Naive thymus-derived CD4-positive, alpha-beta T cell (primary cell): ENCODE measurements around the gene HSPH1. TPM values are rescaled to one million over a fixed set of nuclear protein-coding genes. Genes with fewer than 3 reads are reported as not detected.
A peak's percentile ranks its signal among the peaks of the same experiment; 100 is the strongest.

Experiments
- ATAC-seq: fragments of 150-1000 bp; cut with Tn5 transposase; 2 replicates; pipeline ENCODE4 v1.10.0; 2021; ENCODE audit warnings: mild to moderate bottlenecking, moderate library complexity
- CTCF ChIA-PET: fragments of 350-600 bp; sonication (Branson Sonifier 250); formaldehyde crosslinking; loops from one replicate; lab custom pipeline; 2021; ENCODE audit warnings: antibody characterized with exemption; lab: Charles Lee
- POLR2A ChIA-PET: fragments of 350-600 bp; sonication (Branson Sonifier 250); formaldehyde crosslinking; loops from one replicate; lab custom pipeline; 2021; ENCODE audit warnings: antibody characterized with exemption, inconsistent platforms; lab: Charles Lee
- DNase-seq, 9 donors: peaks; one replicate each; pipeline versions ENCODE4 v3.0.0 to v3.0.0-alpha.2; 2020 to 2022; ENCODE audit warnings: mixed read lengths in 1 of 9
- H3K27ac ChIP-seq: one replicate; pipeline ENCODE4 v1.7.0; 2013; ENCODE audit warnings: mild to moderate bottlenecking, low read depth, low read length, moderate library complexity
- H3K27me3 ChIP-seq, 2 donors: one replicate each; pipeline ENCODE4 v1.7.0; 2013; ENCODE audit warnings: low read length in 2 of 2, mild to moderate bottlenecking in 2 of 2, moderate library complexity in 2 of 2; ENCODE audit not compliant: control insufficient read depth in 2 of 2, insufficient read depth in 2 of 2
- H3K36me3 ChIP-seq, 3 experiments: 1 replicate in 2 of 3; 2 replicates in 1 of 3; pipeline ENCODE4 v1.7.0; 2013; ENCODE audit warnings: low read length in 3 of 3, mild to moderate bottlenecking in 3 of 3, moderate library complexity in 1 of 3; ENCODE audit not compliant: insufficient read depth in 3 of 3, control insufficient read depth in 2 of 3
- H3K4me1 ChIP-seq, 2 donors: one replicate each; pipeline ENCODE4 v1.7.0; 2013; ENCODE audit warnings: low read length in 2 of 2, mild to moderate bottlenecking in 2 of 2, moderate library complexity in 1 of 2; ENCODE audit not compliant: control insufficient read depth in 2 of 2, insufficient read depth in 2 of 2
- H3K4me3 ChIP-seq: 2 replicates; pipeline ENCODE4 v1.7.0; 2013; ENCODE audit warnings: mild to moderate bottlenecking, low read length
- H3K9me3 ChIP-seq, 3 experiments: 1 replicate in 2 of 3; 2 replicates in 1 of 3; pipeline ENCODE4 v1.7.0; 2013; ENCODE audit warnings: low read length in 3 of 3; ENCODE audit not compliant: control insufficient read depth in 2 of 3
- H3K27ac Mint-ChIP-seq, 9 donors: one replicate each; pipeline ENCODE4 v1.8.0; 2020 to 2022; ENCODE audit warnings: mixed read lengths in 9 of 9, mild to moderate bottlenecking in 8 of 9, moderate library complexity in 5 of 9, inconsistent platforms in 2 of 9
- H3K27me3 Mint-ChIP-seq, 5 donors: one replicate each; pipeline ENCODE4 v1.8.0; 2021 to 2022; ENCODE audit warnings: mixed read lengths in 5 of 5, mild to moderate bottlenecking in 1 of 5
- H3K36me3 Mint-ChIP-seq, 5 donors: one replicate each; pipeline ENCODE4 v1.8.0; 2020 to 2022; ENCODE audit warnings: mixed read lengths in 5 of 5, mild to moderate bottlenecking in 3 of 5, inconsistent platforms in 1 of 5
- H3K4me1 Mint-ChIP-seq, 7 donors: one replicate each; pipeline ENCODE4 v1.8.0; 2020 to 2022; ENCODE audit warnings: mixed read lengths in 7 of 7, mild to moderate bottlenecking in 3 of 7, inconsistent platforms in 1 of 7
- H3K4me3 Mint-ChIP-seq, 10 donors: one replicate each; pipeline ENCODE4 v1.8.0; 2020 to 2022; ENCODE audit warnings: mild to moderate bottlenecking in 10 of 10, mixed read lengths in 10 of 10, moderate library complexity in 6 of 10, inconsistent platforms in 2 of 10
- H3K9me3 Mint-ChIP-seq, 11 donors: one replicate each; pipeline ENCODE4 v1.8.0; 2020 to 2022; ENCODE audit warnings: mixed read lengths in 11 of 11, mild to moderate bottlenecking in 4 of 11, inconsistent platforms in 1 of 11, moderate library complexity in 1 of 11
- intact Hi-C, 2 donors: fragments of 100-400 bp; cut with micrococcal nuclease; formaldehyde crosslinking; loops; one replicate each; pipeline ENCODE4 v1.15.1; 2023
- polyA plus RNA-seq, 2 donors: library from polyadenylated mRNA; unstranded; fragments of 300-500 nt; fragmentation: Illumina TruSeq; gene quantifications; one replicate each; pipeline ENCODE4 v1.2.3, GENCODE V29; 2021
- total RNA-seq, 6 experiments: library from RNA in 5 of 6; stranded (reverse) in 5 of 6; gene quantifications; 1 replicate in 5 of 6; 2 replicates in 1 of 6; pipeline ENCODE4 v1.2.3 and lab custom pipeline; 2021 to 2026

HSPH1 gene
- total and polyA plus RNA-seq, 7 experiments from 2014 or later: 36.6 to 154 (median 73.1) TPM

GRCh38 chr13:31151837-31152236 is 9.9 kb downstream of the HSPH1 start:
- H3K36me3 Mint-ChIP-seq: peaks cover 26 to 60% (median 42%) of the 10 kb centered on the region in 5 donors
- H3K27me3 ChIP-seq: no peaks in the 10 kb centered on the region
- H3K4me3 Mint-ChIP-seq: no peak overlapping the region
- ATAC-seq (no peak), DNase-seq (no peak)
- peaks cover 31 to 69% (median 64%) of the 10 kb centered on the region in 3 experiments for H3K36me3 ChIP-seq
- H3K27me3 Mint-ChIP-seq: no peaks in the 10 kb centered on the region
- H3K9me3 Mint-ChIP-seq: no peaks in the 10 kb centered on the region
- H3K4me1 ChIP-seq: no peaks in the 10 kb centered on the region
- no peaks in the 10 kb centered on the region for H3K9me3 ChIP-seq
- POLR2A ChIA-PET: interaction anchor here (1.6 kb wide), 1 partner anchor 48 kb away, joined by 4 read pairs; the partner anchor contains the start of gene B3GLCT
- CTCF ChIA-PET: no interaction called here
- H3K27ac Mint-ChIP-seq: no peak overlapping the region
- H3K4me1 Mint-ChIP-seq: peaks cover 12 to 29% (median 21%) of the 10 kb centered on the region in 7 donors
- intact Hi-C loops: loop anchor here in 1 of 2 donors (2.0 kb wide), 1 partner anchor 17 kb away; no protein-coding TSS in a partner anchor
- H3K27ac ChIP-seq: no peak overlapping the region
- H3K4me3 ChIP-seq: no peak overlapping the region

DNA sequence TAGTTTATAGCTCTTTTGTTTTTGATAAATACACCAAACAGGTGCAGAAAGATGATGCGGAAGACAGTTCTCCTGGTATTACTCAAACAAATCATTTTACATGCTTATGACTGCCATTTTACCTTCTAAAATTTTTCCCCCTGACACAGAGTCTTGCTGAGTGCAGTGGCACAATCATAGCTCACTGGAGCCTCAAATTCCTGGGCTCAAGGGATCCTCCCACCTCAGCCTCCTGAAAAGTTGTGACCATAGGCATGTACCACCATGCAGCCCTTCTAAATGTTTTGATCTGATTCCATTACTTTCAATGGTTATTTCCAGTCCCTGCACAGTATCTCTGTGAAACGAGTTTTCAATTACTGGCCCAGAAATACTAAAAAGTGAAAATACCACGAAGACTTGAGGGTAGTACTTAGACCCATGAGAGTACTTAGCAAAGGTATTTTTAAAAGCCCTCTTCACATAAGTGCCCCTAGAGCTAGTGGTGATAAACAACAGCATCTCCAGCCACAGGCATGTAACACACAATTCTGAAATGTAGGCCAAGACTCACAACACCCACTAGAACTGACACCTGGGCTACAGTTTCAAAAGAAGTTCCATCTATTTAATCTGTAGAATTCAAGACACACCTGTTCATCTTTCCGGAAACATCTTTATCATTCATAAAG is 11.3 kb downstream of the HSPH1 start:
- peaks cover 12 to 30% (median 23%) of the 10 kb centered on the region in 7 donors for H3K4me1 Mint-ChIP-seq
- H3K9me3 Mint-ChIP-seq: no peaks in the 10 kb centered on the region
- H3K9me3 ChIP-seq: no peaks in the 10 kb centered on the region
- ChIA-PET CTCF (no interaction called here), POLR2A (interaction anchor here (1.3 kb wide), 1 partner anchor 11 kb away, joined by 3 read pairs; no protein-coding TSS in a partner anchor)
- peaks cover 26 to 66% (median 46%) of the 10 kb centered on the region in 5 donors for H3K36me3 Mint-ChIP-seq
- peak overlapping the region in 7 of 9 donors; percentile 4 to 68 (median 15) for H3K27ac Mint-ChIP-seq
- no peaks in the 10 kb centered on the region for H3K4me1 ChIP-seq
- DNase-seq (no peak), ATAC-seq (no peak)
- H3K36me3 ChIP-seq: peaks cover 33 to 79% (median 66%) of the 10 kb centered on the region in 3 experiments
- no peaks in the 10 kb centered on the region for H3K27me3 Mint-ChIP-seq
- no peaks in the 10 kb centered on the region for H3K27me3 ChIP-seq
- no peak overlapping the region for H3K27ac ChIP-seq
- no peak overlapping the region for H3K4me3 Mint-ChIP-seq
- no peak overlapping the region for H3K4me3 ChIP-seq
- intact Hi-C loops: no loop called here

GRCh38 chr13:31149604-31150003 is 12.1 kb downstream of the HSPH1 start:
- no peaks in the 10 kb centered on the region for H3K4me1 ChIP-seq
- Mint-ChIP-seq H3K36me3 (peaks cover 30 to 68% (median 49%) of the 10 kb centered on the region in 5 donors), H3K27me3 (no peaks in the 10 kb centered on the region), H3K4me1 (peaks cover 9 to 35% (median 29%) of the 10 kb centered on the region in 7 donors), H3K4me3 (no peak overlapping the region), H3K9me3 (peaks cover 0 to 1% (median 0%) of the 10 kb centered on the region in 11 donors), H3K27ac (peak overlapping the region in 4 of 9 donors; percentile 15 to 68 (median 32))
- no peak overlapping the region for H3K4me3 ChIP-seq
- H3K27me3 ChIP-seq: no peaks in the 10 kb centered on the region
- H3K36me3 ChIP-seq: peaks cover 35 to 82% (median 74%) of the 10 kb centered on the region in 3 experiments
- H3K27ac ChIP-seq: no peak overlapping the region
- CTCF ChIA-PET: interaction anchor here (0.6 kb wide), 1 partner anchor 51 kb away, joined by 3 read pairs; no protein-coding TSS in a partner anchor
- ATAC-seq (no peak), DNase-seq (no peak)
- POLR2A ChIA-PET: interaction anchor here (1.3 kb wide), 1 partner anchor 10 kb away, joined by 3 read pairs; no protein-coding TSS in a partner anchor
- H3K9me3 ChIP-seq: no peaks in the 10 kb centered on the region
- intact Hi-C loops: no loop called here

GRCh38 chr13:31145417-31145816 is 16.3 kb downstream of the HSPH1 start:
- CTCF ChIA-PET: no interaction called here
- Histone ChIP-seq H3K4me3 (no peak overlapping the region), H3K9me3 (no peaks in the 10 kb centered on the region), H3K27ac (no peak overlapping the region), H3K4me1 (no peaks in the 10 kb centered on the region), H3K36me3 (peaks cover 39 to 86% (median 52%) of the 10 kb centered on the region in 3 experiments), H3K27me3 (no peaks in the 10 kb centered on the region)
- peaks cover 34 to 68% (median 53%) of the 10 kb centered on the region in 5 donors for H3K36me3 Mint-ChIP-seq
- intact Hi-C loops: no loop called here
- DNase-seq (no peak), ATAC-seq (no peak)
- H3K27me3 Mint-ChIP-seq: no peaks in the 10 kb centered on the region
- POLR2A ChIA-PET: no interaction called here
- H3K27ac Mint-ChIP-seq: peak overlapping the region in 1 of 9 donors; percentile 20
- H3K4me1 Mint-ChIP-seq: peaks cover 12 to 41% (median 28%) of the 10 kb centered on the region in 7 donors
- no peak overlapping the region for H3K4me3 Mint-ChIP-seq
- peaks cover 0 to 1% (median 0%) of the 10 kb centered on the region in 11 donors for H3K9me3 Mint-ChIP-seq

GRCh38 chr13:31138515-31138914 is 23.2 kb downstream of the HSPH1 start:
- H3K4me1 Mint-ChIP-seq: peaks cover 0 to 31% (median 26%) of the 10 kb centered on the region in 7 donors
- ChIA-PET CTCF (interaction anchor here (0.6 kb wide), 1 partner anchor 1248 kb away, joined by 3 read pairs; no protein-coding TSS in a partner anchor), POLR2A (interaction anchor here (0.6 to 0.7 kb wide), 2 partner anchors 18 to 23 kb away, joined by 3 read pairs; no protein-coding TSS in a partner anchor)

DNA sequence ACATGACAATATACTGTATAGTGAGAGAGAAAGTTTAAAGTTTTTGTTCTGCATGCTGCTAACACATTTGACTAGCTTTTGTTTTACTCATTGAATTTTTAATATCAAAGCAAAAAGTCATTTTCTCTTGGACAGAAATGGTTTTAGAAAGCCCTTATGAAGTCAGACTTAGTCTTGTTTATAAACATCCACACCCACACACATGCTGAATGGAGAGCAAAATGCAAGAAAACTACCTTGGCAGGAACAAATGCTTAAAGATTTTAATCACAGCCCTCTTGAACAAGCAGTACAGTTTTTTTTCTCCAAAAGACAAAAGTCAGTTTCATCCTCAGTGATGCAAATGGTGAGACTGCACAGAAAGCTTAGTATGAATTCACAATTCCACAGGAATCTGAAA is 25.0 kb downstream of the HSPH1 start:
- peaks cover 0 to 44% (median 25%) of the 10 kb centered on the region in 7 donors for H3K4me1 Mint-ChIP-seq
- no peaks in the 10 kb centered on the region for H3K9me3 ChIP-seq
- peak overlapping the region in 7 of 9 donors; percentile 6 to 65 (median 43) for H3K27ac Mint-ChIP-seq
- intact Hi-C loops: loop anchor here in 1 of 2 donors (10.0 kb wide), 1 partner anchor 92 kb away; no protein-coding TSS in a partner anchor
- H3K27me3 Mint-ChIP-seq: no peaks in the 10 kb centered on the region
- ChIA-PET CTCF (no interaction called here), POLR2A (no interaction called here)
- peaks cover 10 to 49% (median 38%) of the 10 kb centered on the region in 5 donors for H3K36me3 Mint-ChIP-seq
- H3K36me3 ChIP-seq: peaks cover 4 to 54% (median 28%) of the 10 kb centered on the region in 3 experiments
- no peak overlapping the region for H3K27ac ChIP-seq
- H3K4me3 Mint-ChIP-seq: no peak overlapping the region
- no peak for DNase-seq
- H3K4me1 ChIP-seq: no peaks in the 10 kb centered on the region
- H3K27me3 ChIP-seq: no peaks in the 10 kb centered on the region
- H3K4me3 ChIP-seq: no peak overlapping the region
- H3K9me3 Mint-ChIP-seq: peaks cover 0 to 2% (median 0%) of the 10 kb centered on the region in 11 donors
- ATAC-seq: no peak

More at GRCh38 chr13:31138515-31138914, 23.2 kb downstream of the HSPH1 start:
- ATAC-seq (no peak), DNase-seq (no peak)
- peaks cover 9 to 71% (median 33%) of the 10 kb centered on the region in 3 experiments for H3K36me3 ChIP-seq
- intact Hi-C loops: loop anchor here in 1 of 2 donors (10.0 kb wide), 1 partner anchor 94 kb away; no protein-coding TSS in a partner anchor
- H3K4me3 Mint-ChIP-seq: no peak overlapping the region
- H3K4me1 ChIP-seq: no peaks in the 10 kb centered on the region
- H3K4me3 ChIP-seq: no peak overlapping the region
- H3K9me3 Mint-ChIP-seq: peaks cover 0 to 2% (median 0%) of the 10 kb centered on the region in 11 donors
- no peaks in the 10 kb centered on the region for H3K9me3 ChIP-seq
- H3K27me3 ChIP-seq: no peaks in the 10 kb centered on the region
- peak overlapping the region in 1 of 9 donors; percentile 3 for H3K27ac Mint-ChIP-seq
- peaks cover 20 to 63% (median 44%) of the 10 kb centered on the region in 5 donors for H3K36me3 Mint-ChIP-seq
- no peaks in the 10 kb centered on the region for H3K27me3 Mint-ChIP-seq
- no peak overlapping the region for H3K27ac ChIP-seq
